ENCODE results near the gene LENG1.

The LENG1 gene

DNA sequence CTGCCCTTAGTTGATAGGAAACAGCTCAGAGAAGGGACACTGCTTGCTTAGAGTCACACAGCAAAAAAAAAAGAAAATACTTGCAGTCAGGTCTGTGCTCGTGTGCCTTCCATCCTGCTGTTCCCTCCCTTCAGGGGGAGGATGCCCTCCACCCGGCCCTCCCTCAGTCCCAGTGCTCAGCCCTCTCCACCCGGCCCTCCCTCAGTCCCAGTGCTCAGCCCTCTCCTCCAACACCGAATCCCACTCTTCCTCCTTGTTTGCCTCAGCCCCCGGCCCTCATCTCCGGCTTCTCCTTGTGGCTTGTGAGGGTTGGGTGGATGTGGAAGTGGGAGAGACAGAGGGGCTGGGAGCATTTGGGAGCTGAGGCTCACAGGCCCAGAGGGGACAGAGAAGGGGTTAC, 49.9 kb downstream of the LENG1 start:
- DNase-seq (ENCODE audit: low spot score): no peak
- no peak overlapping the region for H3K27ac Mint-ChIP-seq
- no peak overlapping the region for H3K4me3 Mint-ChIP-seq
- H3K27me3 Mint-ChIP-seq (ENCODE audit: low read depth): no peaks in the 10 kb centered on the region
- H3K9me3 Mint-ChIP-seq: no peaks in the 10 kb centered on the region
- peaks cover 18% of the 10 kb centered on the region for H3K4me1 Mint-ChIP-seq (ENCODE audit: low read depth)
- H3K36me3 Mint-ChIP-seq (ENCODE audit: low read depth): peaks cover 53% of the 10 kb centered on the region

DNA sequence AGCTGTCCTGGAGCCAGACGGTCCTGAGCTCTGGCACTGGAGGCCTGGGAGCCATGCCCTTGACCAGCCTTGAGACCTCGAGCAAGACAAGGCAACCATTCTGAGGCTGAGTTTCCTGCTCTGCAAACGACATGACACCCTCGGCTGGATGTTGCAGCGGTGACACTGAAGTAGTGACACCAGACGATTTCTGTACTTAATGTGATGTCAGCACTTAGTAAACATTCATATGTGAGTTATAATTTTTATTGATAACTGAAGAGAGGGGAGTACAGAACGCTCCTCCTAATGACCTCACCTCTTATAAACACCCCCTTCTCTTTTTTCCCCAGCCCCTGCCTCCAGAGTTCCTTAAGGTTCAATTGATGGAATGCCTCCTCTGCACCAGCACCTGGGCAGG, 51.0 kb downstream of the LENG1 start:
- H3K9me3 Mint-ChIP-seq: no peaks in the 10 kb centered on the region
- H3K36me3 Mint-ChIP-seq (ENCODE audit: low read depth): peaks cover 51% of the 10 kb centered on the region
- H3K4me1 Mint-ChIP-seq (ENCODE audit: low read depth): peaks cover 9% of the 10 kb centered on the region
- no peak overlapping the region for H3K27ac Mint-ChIP-seq
- H3K4me3 Mint-ChIP-seq: no peak overlapping the region
- DNase-seq (ENCODE audit: low spot score): no peak
- H3K27me3 Mint-ChIP-seq (ENCODE audit: low read depth): no peaks in the 10 kb centered on the region

DNA sequence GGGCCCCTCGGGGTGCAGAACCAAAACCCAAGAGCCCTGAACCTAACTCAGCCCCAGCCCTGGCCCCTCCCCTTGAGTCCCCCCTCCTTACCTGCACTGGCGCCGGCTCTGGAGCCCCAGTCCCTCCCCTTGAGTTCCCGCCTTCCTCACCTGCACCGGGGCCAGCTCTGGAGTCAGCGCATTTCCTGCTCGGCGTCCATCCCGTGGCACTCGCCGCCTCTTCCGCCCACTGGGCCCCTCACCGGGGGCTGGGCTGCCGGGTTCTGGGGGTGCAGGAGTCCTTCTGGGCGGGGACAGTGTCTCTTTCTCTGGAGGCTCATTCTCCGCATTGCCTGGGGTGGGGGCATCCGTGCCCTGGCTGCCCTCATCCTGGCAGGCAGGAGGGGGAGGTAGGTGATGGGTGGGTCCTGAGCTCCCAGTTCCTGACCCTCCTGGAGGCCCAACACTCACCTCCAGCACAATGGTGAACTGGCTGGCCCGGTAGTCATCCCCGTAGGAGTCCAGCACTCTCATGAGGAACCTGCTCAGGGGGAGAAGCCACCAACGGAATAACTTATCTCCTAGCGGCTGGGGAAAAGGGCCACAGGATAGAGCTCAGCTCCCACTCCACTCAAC, 51.5 kb downstream of the LENG1 start:
- H3K36me3 Mint-ChIP-seq (ENCODE audit: low read depth): peaks cover 46% of the 10 kb centered on the region
- no peaks in the 10 kb centered on the region for H3K27me3 Mint-ChIP-seq (ENCODE audit: low read depth)
- DNase-seq (ENCODE audit: low spot score): no peak
- H3K4me1 Mint-ChIP-seq (ENCODE audit: low read depth): peaks cover 11% of the 10 kb centered on the region
- no peaks in the 10 kb centered on the region for H3K9me3 Mint-ChIP-seq
- no peak overlapping the region for H3K4me3 Mint-ChIP-seq
- no peak overlapping the region for H3K27ac Mint-ChIP-seq

DNA sequence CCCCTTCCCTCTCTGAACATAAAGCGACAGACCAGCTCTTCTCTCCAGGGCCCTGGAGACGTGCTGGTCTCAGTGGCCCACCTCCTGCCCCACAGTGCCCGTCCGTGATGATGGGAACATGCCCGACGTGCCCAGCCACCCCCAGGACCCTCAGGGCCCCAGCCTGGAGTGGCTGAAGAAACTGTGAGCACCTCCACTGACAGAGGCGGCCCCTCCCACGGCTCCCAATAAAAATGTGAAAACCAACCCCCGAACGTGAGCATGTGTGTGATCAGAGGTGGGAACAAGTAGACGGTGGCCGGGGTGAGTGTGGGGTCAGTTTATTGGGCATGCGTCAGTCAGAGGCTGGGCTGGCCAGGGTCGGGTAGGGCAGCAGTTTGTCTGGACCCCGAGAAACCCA, 52.8 kb downstream of the LENG1 start:
- no peak for DNase-seq (ENCODE audit: low spot score)
- Mint-ChIP-seq H3K36me3 (ENCODE audit: low read depth) (peaks cover 42% of the 10 kb centered on the region), H3K27me3 (ENCODE audit: low read depth) (no peaks in the 10 kb centered on the region), H3K4me3 (no peak overlapping the region), H3K4me1 (ENCODE audit: low read depth) (peaks cover 15% of the 10 kb centered on the region), H3K9me3 (no peaks in the 10 kb centered on the region), H3K27ac (no peak overlapping the region)

DNA sequence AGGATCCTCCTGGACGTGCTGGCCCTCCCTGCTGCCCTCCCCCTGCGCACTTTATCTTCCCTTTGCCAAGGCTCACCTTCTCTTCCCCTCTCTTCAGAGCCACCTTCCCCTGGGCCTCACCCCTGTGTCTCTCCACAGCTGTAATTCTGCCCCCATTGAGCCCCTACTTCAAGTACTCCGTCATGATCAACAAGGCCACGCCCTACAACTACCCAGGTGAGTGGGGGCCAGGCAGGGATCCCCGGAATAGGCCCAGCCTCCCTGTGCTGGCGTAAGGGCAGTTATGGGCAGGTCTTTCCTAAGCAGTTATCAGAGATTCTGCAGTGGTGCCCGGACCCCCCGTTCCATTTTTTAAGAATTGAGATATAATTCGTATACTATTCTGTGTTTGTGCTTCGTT, 53.7 kb downstream of the LENG1 start:
- DNase-seq (ENCODE audit: low spot score): no peak
- peak overlapping the region; percentile 43 for H3K4me3 Mint-ChIP-seq
- H3K9me3 Mint-ChIP-seq: no peaks in the 10 kb centered on the region
- H3K27me3 Mint-ChIP-seq (ENCODE audit: low read depth): no peaks in the 10 kb centered on the region
- peaks cover 40% of the 10 kb centered on the region for H3K36me3 Mint-ChIP-seq (ENCODE audit: low read depth)
- peaks cover 20% of the 10 kb centered on the region for H3K4me1 Mint-ChIP-seq (ENCODE audit: low read depth)
- peak overlapping the region; percentile 45 for H3K27ac Mint-ChIP-seq
